ENCODE data around the gene TNFRSF19. TPM values are rescaled to one million over a fixed set of nuclear protein-coding genes. Genes with fewer than 3 reads are reported as not detected.
A peak's percentile ranks its signal among the peaks of the same experiment; 100 is the strongest.
"Not testable (repeated sequence)": the region's sequence is repeated elsewhere in the genome, so short reads cannot be mapped to it uniquely, and the experiment has no call there.

TNFRSF19 gene
- total RNA-seq, 1 donor from 2014 or later, result 25.9 TPM

- intact Hi-C loops (cut with micrococcal nuclease), result no loop called here
- H3K9me3 ChIP-seq (replicated peaks), result no peaks in the 10 kb centered on the region
- no peak for DNase-seq
- peaks cover 45% of the 10 kb centered on the region for H3K4me1 ChIP-seq
- H3K27ac ChIP-seq (replicated peaks), result peak overlapping the region; percentile 62
- no peaks in the 10 kb centered on the region for H3K27me3 ChIP-seq (ENCODE audit: low read depth)
- H3K4me3 ChIP-seq, result no peak overlapping the region
- peaks cover 15% of the 10 kb centered on the region for H3K36me3 ChIP-seq
- TF ChIP-seq, protein P1, sequence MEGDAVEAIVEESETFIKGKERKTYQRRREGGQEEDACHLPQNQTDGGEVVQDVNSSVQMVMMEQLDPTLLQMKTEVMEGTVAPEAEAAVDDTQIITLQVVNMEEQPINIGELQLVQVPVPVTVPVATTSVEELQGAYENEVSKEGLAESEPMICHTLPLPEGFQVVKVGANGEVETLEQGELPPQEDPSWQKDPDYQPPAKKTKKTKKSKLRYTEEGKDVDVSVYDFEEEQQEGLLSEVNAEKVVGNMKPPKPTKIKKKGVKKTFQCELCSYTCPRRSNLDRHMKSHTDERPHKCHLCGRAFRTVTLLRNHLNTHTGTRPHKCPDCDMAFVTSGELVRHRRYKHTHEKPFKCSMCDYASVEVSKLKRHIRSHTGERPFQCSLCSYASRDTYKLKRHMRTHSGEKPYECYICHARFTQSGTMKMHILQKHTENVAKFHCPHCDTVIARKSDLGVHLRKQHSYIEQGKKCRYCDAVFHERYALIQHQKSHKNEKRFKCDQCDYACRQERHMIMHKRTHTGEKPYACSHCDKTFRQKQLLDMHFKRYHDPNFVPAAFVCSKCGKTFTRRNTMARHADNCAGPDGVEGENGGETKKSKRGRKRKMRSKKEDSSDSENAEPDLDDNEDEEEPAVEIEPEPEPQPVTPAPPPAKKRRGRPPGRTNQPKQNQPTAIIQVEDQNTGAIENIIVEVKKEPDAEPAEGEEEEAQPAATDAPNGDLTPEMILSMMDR (IDR thresholded peaks at IDR 0.05; ENCODE audit: borderline replicate concordance), result no peak
Measured at GRCh38 chr13:23673867-23674605, 103.8 kb downstream of the TNFRSF19 start.

DNA sequence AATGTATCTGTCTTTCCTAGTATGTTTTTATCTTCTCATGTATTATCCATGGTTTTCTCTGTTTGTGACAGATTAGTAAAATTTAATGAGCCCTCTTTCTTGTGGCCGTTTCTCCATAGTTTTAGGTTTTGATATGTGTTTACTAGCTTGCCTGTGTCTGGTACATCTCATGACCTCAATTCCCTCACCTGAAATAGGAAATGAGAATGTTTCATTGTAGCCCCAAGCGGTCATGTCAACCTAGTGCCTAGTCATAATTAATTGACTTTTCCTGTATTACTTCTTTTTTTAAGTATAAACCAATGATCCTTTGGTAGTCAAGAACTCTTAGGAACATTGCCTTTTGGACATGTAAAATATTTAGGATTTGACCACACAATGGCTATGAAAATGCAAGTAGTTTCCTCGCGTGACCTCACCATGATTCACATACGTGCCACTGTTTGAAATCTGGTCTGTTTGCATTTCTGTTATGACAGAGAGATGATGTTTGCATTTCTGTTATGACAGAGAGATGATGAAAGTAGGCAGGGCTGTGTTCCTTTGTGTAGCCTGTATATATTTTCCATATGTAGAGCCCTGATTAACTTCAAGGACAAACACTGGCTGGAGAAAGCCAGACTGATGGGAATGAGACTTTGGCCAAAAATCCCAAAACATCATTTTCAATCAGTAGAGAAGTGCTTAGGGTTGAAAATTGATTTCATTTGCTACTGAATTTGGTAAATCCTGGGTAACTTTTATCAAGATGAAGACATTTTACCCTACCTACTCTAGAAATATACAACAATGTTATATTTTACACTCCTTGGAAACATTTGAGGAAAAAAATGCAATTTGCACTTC, 104.8 kb downstream of the TNFRSF19 start:
- Histone ChIP-seq H3K27me3 (ENCODE audit: low read depth) (no peaks in the 10 kb centered on the region), H3K4me3 (no peak overlapping the region), H3K9me3 (replicated peaks) (no peaks in the 10 kb centered on the region), H3K4me1 (peaks cover 40% of the 10 kb centered on the region), H3K27ac (replicated peaks) (no peak overlapping the region), H3K36me3 (peaks cover 12% of the 10 kb centered on the region)
- TF ChIP-seq, protein P1 (IDR thresholded peaks at IDR 0.05; ENCODE audit: borderline replicate concordance), result no peak
- DNase-seq, result no peak
- intact Hi-C loops (cut with micrococcal nuclease), result no loop called here

GRCh38 chr13:23677679-23678288, 107.6 kb downstream of the TNFRSF19 start:
- H3K9me3 ChIP-seq (replicated peaks); H3K27me3 ChIP-seq (ENCODE audit: low read depth); intact Hi-C loops (cut with micrococcal nuclease); DNase-seq; H3K27ac ChIP-seq (replicated peaks); H3K4me3 ChIP-seq: not testable (repeated sequence)
- H3K36me3 ChIP-seq, result peaks cover 12% of the 10 kb centered on the region
- H3K4me1 ChIP-seq, result peaks cover 17% of the 10 kb centered on the region

- peaks cover 12% of the 10 kb centered on the region for H3K36me3 ChIP-seq
- H3K4me1 ChIP-seq, result peaks cover 7% of the 10 kb centered on the region
- H3K4me3 ChIP-seq, result no peak overlapping the region
- no peaks in the 10 kb centered on the region for H3K27me3 ChIP-seq (ENCODE audit: low read depth)
- no peak overlapping the region for H3K27ac ChIP-seq (replicated peaks)
- intact Hi-C loops (cut with micrococcal nuclease), result no loop called here
- TF ChIP-seq, protein P1 (IDR thresholded peaks at IDR 0.05; ENCODE audit: borderline replicate concordance), result no peak
- peaks cover 4% of the 10 kb centered on the region for H3K9me3 ChIP-seq (replicated peaks)
- DNase-seq, result no peak
Measured at GRCh38 chr13:23678795-23679194, 108.6 kb downstream of the TNFRSF19 start.

DNA sequence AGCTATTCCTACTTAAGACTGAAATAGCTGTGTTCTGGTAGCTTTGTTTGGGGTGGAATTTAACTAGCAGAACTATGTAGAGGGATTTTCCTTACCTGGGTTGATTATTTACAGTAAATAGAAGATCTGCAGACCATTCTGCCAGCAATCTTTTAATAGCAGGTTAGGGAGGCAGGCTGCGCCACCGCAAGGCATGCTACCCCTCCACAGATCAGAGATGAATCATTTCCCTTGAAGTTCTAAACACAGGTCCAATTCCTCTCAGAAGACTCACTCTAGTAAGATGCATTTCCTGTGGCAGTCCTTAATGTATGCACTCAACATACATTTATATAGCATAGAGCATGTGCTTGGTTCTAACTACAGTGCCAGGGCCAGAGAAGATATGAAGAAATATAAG, 109.0 kb downstream of the TNFRSF19 start:
- H3K27ac ChIP-seq (replicated peaks), result no peak overlapping the region
- intact Hi-C loops (cut with micrococcal nuclease), result no loop called here
- H3K4me1 ChIP-seq, result peaks cover 3% of the 10 kb centered on the region
- H3K36me3 ChIP-seq, result peaks cover 10% of the 10 kb centered on the region
- H3K4me3 ChIP-seq, result no peak overlapping the region
- peaks cover 8% of the 10 kb centered on the region for H3K9me3 ChIP-seq (replicated peaks)
- no peaks in the 10 kb centered on the region for H3K27me3 ChIP-seq (ENCODE audit: low read depth)
- DNase-seq, result no peak
- TF ChIP-seq, protein P1 (IDR thresholded peaks at IDR 0.05; ENCODE audit: borderline replicate concordance), result no peak

Measured in left ventricle myocardium inferior (tissue), 1 donor.